ENCODE results near the gene GLIPR2.

GRCh38 chr9:36149197-36149596 is 12.7 kb downstream of the GLIPR2 start:
- TF ChIP-seq EP300 (IDR thresholded peaks at IDR 0.05): no peak
- TF ChIP-seq POLR2A (IDR thresholded peaks at IDR 0.05; ENCODE audit: low read depth): no peak
- no peak for TF ChIP-seq CTCF (IDR thresholded peaks at IDR 0.05)
- TF ChIP-seq POLR2AphosphoS5 (IDR thresholded peaks at IDR 0.05): no peak
